Osteoblast (primary cell): Measurements from ENCODE around the gene CAMKMT. TPM values are rescaled to one million over a fixed set of nuclear protein-coding genes. Genes with fewer than 3 reads are reported as not detected.

ENCODE experiments used
- DNase-seq: peaks from one replicate; pipeline ENCODE4 v3.0.0; 2011; ENCODE audit warnings: low spot score, mixed read lengths; ENCODE audit not compliant: insufficient read length; ENCODE audit errors: missing footprints
- H2AFZ ChIP-seq: 2 replicates; pipeline ENCODE4 v1.6.0; 2011; ENCODE audit warnings: mild to moderate bottlenecking, low read length
- H3K27ac ChIP-seq: 2 replicates; pipeline ENCODE4 v1.5.1; 2011; ENCODE audit warnings: mild to moderate bottlenecking, low read depth, low read length, moderate library complexity
- H3K27me3 ChIP-seq: 2 replicates; pipeline ENCODE4 v1.6.0; 2012; ENCODE audit warnings: mild to moderate bottlenecking, control low read depth, inconsistent platforms, low read length, moderate library complexity; ENCODE audit not compliant: insufficient read depth
- H3K36me3 ChIP-seq: 2 replicates; pipeline ENCODE4 v1.5.1; 2011; ENCODE audit warnings: mild to moderate bottlenecking, low read length, control low read depth, moderate library complexity; ENCODE audit not compliant: insufficient read depth
- H3K4me1 ChIP-seq: 2 replicates; pipeline ENCODE4 v1.5.1; 2011; ENCODE audit warnings: mild to moderate bottlenecking, low read length, control low read depth, moderate library complexity; ENCODE audit not compliant: insufficient read depth
- H3K4me2 ChIP-seq: 2 replicates; pipeline ENCODE4 v1.6.0; 2011; ENCODE audit warnings: mild to moderate bottlenecking, low read length; ENCODE audit not compliant: insufficient read depth
- H3K4me3 ChIP-seq: fragments of 200-600 bp; sonication (generic); 3 replicates; pipeline ENCODE4 v1.5.1; 2012; ENCODE audit warnings: mild to moderate bottlenecking, low read length, inconsistent platforms; ENCODE audit not compliant: insufficient read depth
- H3K79me2 ChIP-seq: 2 replicates; pipeline ENCODE4 v1.6.0; 2012; ENCODE audit warnings: mild to moderate bottlenecking, low read length, control low read depth, inconsistent platforms; ENCODE audit not compliant: insufficient read depth
- H3K9me3 ChIP-seq: 2 replicates; pipeline ENCODE4 v1.5.1; 2011; ENCODE audit warnings: low read depth, low read length, control low read depth
- H4K20me1 ChIP-seq: 2 replicates; pipeline ENCODE4 v1.6.0; 2012; ENCODE audit warnings: mild to moderate bottlenecking, low read length, control low read depth; ENCODE audit not compliant: insufficient read depth
- CTCF ChIP-seq: IDR thresholded peaks from 2 replicates; pipeline ENCODE4 v1.5.1; 2011; ENCODE audit warnings: mild to moderate bottlenecking, low read depth, low read length, moderate library complexity; ENCODE audit errors: extremely low read depth
- total RNA-seq: library from RNA; depleted of rRNA; stranded (reverse); fragments of >200 nt; gene quantifications from 2 replicates; pipeline ENCODE4 v1.2.3, GENCODE V29; 2012

CAMKMT gene
- total RNA-seq, 1 donor, result 7.2 TPM

DNA sequence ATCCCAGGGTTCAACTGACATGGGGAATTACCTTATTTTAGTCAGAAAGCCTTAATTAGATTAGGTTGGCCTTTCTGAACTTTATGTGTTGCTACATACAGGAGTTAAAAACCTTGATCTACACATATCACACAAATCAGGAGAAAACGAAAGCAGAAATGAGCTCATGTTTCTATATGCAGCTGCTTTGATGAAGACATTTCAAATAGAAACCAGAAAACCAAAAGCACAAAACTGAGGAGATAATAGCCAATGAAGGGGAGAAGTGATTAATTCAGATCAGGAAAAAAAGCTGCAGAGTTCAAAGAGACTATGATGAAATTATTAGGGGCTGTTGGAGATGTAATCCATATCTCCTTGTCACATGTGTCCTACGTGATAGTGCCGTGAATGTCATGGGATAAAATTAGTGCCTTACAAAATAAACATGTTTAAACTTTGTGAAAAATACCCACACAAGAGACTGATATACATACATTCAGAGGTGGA lies 255.0 kb downstream of the CAMKMT start:
- Histone ChIP-seq H3K9me3 (no peaks in the 10 kb centered on the region), H3K79me2 (no peaks in the 10 kb centered on the region), H4K20me1 (no peaks in the 10 kb centered on the region), H3K4me1 (no peaks in the 10 kb centered on the region), H3K27ac (no peak overlapping the region), H3K4me3 (no peak overlapping the region), H3K36me3 (no peaks in the 10 kb centered on the region), H3K27me3 (no peaks in the 10 kb centered on the region), H2AFZ (no peak overlapping the region), H3K4me2 (no peak overlapping the region)
- no peak for DNase-seq
- no peak for TF ChIP-seq CTCF

DNA sequence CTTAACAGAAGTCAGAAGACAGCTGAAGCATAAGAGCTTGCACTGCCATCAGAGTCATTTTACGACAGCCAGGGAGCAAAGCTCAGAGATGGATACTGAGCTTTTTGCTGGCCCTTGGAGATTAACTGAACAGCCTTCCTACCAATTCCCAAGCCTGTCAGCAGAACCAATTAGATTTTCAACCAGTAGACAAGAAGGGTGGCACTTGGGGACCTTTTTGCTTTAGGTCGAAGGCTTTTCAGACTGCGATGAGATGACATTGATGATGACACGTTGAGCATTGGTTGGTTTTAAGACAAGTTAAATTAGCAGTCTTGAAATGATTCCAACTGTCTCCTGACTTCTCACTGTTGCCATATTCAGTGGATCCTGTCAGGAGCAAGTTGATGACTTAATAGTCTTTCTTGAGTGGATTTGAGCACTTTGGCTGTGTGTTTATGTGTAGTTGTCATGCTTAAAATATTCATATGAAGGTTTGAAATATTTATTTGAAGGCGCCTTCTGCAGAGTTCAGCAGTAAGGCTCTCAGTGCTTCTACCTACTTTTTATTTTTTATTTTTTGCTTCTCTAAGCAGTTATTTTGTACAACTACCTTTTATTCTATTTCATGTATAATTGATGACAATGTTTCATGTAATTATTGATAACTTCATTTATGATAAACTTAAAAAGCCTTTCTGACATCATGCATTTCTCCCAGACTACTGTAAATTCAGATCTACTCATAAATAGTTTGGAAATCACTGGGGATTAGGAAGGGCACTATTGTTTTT lies 256.7 kb downstream of the CAMKMT start:
- Histone ChIP-seq H3K4me1 (no peaks in the 10 kb centered on the region), H3K79me2 (no peaks in the 10 kb centered on the region), H3K27ac (no peak overlapping the region), H3K4me3 (no peak overlapping the region), H3K36me3 (no peaks in the 10 kb centered on the region), H3K4me2 (no peak overlapping the region), H2AFZ (no peak overlapping the region), H3K9me3 (no peaks in the 10 kb centered on the region), H4K20me1 (no peaks in the 10 kb centered on the region), H3K27me3 (no peaks in the 10 kb centered on the region)
- TF ChIP-seq CTCF, result no peak
- DNase-seq, result no peak

DNA sequence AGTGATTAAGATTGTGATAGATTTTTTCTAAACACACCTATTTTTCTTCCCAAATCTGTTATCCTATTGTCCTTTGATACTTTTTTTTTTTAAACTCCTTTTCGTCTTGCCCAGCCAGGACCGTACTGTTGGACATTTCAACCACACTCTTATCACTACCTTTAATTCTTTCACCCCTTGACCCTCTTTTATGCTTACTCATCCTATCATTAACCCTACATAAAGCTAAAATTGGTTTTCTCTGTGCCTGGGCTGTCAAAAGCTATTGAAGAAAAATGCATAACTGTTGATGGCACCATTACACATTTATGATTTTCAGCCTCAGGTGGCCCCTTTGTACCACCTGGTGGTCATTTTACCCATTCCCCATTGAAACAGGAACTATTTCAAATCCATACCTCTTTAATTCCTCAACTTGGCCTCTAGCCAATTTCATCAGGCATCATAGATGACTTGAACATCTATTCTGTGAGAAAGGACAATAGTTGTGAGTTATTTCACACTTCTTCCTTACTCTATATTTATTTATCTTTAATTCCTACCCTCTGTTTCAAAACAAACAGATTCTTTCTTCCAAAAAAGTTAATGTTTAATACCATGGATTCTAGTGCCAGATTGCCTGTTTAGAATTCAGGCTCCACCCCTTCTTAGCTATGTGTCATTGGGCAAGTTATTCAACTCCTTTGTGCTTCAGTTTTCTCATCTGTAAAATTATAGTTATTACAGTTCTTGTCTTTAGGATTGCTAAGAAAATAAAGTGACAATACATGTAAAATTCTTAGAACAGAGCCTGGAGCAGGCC lies 258.6 kb downstream of the CAMKMT start:
- DNase-seq, result no peak
- H3K27me3 ChIP-seq, result no peaks in the 10 kb centered on the region
- H3K27ac ChIP-seq, result no peak overlapping the region
- TF ChIP-seq CTCF, result no peak
- no peak overlapping the region for H3K4me3 ChIP-seq
- no peaks in the 10 kb centered on the region for H3K79me2 ChIP-seq
- no peaks in the 10 kb centered on the region for H3K9me3 ChIP-seq
- no peaks in the 10 kb centered on the region for H4K20me1 ChIP-seq
- H2AFZ ChIP-seq, result no peak overlapping the region
- H3K36me3 ChIP-seq, result no peaks in the 10 kb centered on the region
- H3K4me2 ChIP-seq, result no peak overlapping the region
- H3K4me1 ChIP-seq, result no peaks in the 10 kb centered on the region
